ENCODE measurements around the gene SCLY.

DNA sequence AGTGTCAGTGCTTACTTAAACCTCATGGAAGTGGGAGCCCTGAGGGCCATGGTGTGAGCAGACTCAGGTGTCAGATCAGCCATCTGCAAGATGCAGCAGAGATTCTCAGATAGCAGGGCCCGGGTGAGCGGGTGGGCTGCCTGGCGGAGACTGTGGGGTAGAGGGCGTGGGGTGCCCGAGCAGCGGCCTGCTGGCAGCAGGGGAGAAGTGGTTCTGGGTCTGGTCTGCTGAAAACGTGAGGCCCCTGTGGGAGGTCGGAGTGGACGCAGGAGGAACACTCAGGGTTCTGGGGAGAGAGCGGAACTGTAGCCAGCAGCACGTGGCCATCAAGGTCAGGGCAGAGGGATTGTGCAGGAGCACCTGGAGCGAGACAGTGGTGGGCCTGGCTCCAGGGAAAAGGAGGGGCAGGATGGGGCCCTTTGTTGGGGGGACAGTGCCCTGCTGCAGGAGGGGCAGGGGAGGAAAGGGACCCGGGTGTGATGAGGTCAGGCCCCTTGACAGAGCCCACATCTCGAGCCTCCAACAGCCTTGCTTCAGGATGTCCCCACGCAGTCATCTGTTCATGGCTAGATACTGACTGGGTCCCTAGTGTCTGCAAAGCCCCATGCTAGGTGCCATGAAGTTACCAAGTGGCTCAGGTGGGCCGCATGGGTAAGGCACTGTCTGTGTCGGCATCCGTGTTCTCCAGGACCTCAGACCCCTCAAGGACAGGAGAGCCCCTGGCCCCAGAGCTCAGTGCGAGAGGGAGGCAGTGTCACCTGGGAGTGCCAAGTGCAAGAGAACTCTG lies 36.6 kb downstream of the SCLY start:
- TF ChIP-seq EP300 (IDR thresholded peaks at IDR 0.05; ENCODE audit: borderline replicate concordance): no peak
- no peak for TF ChIP-seq TAF1 (IDR thresholded peaks at IDR 0.05; ENCODE audit: low read depth)
- TF ChIP-seq, protein P1, sequence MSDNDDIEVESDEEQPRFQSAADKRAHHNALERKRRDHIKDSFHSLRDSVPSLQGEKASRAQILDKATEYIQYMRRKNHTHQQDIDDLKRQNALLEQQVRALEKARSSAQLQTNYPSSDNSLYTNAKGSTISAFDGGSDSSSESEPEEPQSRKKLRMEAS (IDR thresholded peaks at IDR 0.05): no peak
- TF ChIP-seq TCF12 (IDR thresholded peaks at IDR 0.05; ENCODE audit: low read depth): no peak
- no peak for TF ChIP-seq RAD21 (IDR thresholded peaks at IDR 0.05; ENCODE audit: low read depth)
- TF ChIP-seq CEBPB (IDR thresholded peaks at IDR 0.05): no peak
- TF ChIP-seq REST (IDR thresholded peaks at IDR 0.05; ENCODE audit: low read depth): no peak
- no peak for TF ChIP-seq CREB1 (IDR thresholded peaks at IDR 0.05; ENCODE audit: low read depth)
- TF ChIP-seq YY1 (IDR thresholded peaks at IDR 0.05; ENCODE audit: low read depth): no peak
